GM18861 (cell line): ENCODE measurements around the gene RAPGEF1.

Source experiments
- ATAC-seq: cut with Tn5 transposase; IDR thresholded peaks from one replicate; pipeline ENCODE4 v1.9.1; 2021; ENCODE audit not compliant: unreplicated experiment

The RAPGEF1 gene

DNA sequence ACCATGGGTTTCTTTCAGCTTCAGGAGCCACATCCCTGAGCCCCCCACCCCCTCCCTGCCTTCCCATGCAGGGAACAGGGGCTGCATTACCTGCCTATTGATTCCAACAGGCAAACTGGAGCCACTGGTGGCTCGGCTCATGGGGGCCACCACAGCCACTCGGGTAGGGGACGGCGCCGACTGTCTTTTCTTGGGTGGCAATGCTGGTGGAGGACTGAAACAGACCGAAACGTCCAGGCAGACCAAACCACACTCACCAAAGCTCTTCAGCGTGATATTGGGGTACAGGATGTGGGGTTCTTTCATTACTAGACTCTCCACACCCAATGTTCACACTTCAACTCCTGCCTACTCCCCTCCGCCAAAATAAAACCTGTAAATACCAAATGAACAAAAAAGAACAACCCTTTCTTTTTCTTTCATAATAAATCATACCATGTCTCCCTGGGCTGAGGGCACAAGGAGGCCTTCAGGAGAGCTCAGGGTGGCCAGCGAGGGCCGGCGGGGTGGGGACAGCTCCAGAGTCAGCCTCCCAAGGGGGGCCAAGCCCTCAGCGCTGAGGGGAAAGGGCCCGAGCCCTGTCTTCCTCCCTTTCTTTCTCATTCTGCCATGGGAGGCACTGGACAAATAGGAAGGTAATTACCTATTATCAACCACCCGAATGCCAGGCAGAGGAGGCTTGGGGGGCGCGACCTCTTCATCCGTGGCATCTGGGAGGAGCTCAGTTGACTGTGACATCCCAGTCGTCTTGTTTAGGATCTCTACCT, 111.2 kb downstream of the RAPGEF1 start:
- ATAC-seq = no peak

DNA sequence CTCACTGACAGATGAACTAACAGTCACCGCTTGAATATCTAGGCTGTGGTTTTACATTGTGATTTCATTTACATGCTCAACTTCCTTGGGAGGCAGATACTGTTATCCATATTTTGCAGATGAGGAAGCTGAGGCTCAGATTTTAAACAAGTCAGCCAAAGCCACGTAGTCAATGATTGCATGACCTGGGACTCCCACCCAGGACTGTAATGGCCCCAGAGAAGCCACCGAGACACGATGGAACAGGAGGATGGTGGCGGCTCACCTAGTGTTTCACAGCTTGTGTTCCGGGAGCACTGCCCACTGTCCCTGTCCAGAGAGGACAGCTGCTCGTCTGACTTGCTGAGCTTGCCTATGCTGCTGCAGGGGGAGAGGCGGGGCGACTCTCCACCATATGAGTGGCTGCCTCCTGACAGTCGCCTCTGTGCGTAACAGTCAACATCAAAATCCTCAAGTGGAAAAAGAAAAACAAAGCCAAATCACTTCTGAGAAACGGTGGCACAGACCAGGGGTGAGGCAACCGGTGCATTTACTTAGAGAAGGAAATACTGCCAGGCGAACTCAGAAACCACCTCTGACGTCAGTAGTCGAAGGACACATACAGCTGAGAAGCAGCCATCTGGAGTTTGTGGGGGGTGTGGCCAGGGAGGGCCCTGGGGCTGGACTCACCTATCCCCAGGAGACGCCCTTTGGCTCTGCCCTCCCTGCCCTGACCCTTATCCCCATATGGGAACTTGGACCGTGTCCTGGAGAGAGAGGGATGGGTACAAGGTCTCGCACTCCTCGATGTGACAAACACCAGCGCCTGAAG, 112.0 kb downstream of the RAPGEF1 start:
- peak; percentile 36 for ATAC-seq

DNA sequence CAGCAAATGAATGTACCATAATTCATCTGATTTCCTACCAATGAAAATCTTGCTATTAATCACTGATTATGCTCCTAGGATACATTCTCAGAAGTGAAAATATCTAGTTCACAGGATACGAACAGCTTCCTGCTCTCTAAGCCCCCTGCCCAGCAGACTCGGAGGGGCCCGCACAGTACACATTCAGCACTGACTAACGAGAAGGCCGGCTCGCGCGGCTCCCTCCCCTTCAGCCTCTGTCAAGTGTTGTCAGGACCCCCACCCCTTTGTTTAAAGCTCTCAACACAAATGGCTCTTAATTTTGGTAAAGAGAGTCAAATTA, 112.6 kb downstream of the RAPGEF1 start:
- no peak for ATAC-seq

DNA sequence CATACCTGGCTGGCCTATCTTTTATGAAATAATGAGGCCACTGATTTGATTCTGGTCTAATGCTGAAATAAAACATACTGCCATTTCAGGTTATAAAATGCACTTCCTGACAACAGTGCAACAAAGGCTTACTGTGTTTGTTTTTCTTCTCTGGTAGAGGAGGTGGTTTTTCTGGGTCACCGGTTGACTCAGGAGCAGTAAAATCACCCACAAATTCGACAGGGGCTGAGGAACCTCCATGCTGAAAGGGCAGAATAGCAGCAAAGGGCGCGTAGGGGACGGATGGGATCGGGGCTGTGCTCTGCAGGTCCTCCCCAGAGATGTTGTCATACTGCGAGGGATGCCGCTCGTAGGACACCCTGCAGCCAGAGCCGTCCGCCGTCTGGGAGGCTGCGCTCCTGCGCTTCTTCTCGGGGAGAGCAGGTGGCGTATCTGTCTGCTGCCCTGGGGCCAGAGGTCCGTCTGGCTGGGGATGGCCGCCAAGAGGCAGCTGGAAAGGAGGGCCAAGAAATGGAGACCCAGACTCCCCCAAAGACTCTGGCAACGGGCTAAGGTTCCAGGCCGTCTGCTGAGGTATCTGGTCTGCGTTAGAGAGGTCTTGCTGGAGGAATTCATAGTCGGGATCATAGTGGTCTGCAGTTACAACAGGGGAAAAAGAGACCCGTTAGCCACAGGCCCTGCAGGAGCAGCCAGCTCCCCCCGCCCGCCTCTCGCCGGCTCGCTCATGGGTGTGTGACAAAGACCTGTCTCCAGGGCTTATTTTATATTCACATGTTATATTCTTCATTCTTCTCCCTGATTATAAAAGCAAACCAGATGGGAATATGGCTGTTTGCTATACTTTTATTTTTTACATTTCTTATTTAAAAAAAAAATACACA, 113.8 kb downstream of the RAPGEF1 start:
- no peak for ATAC-seq

DNA sequence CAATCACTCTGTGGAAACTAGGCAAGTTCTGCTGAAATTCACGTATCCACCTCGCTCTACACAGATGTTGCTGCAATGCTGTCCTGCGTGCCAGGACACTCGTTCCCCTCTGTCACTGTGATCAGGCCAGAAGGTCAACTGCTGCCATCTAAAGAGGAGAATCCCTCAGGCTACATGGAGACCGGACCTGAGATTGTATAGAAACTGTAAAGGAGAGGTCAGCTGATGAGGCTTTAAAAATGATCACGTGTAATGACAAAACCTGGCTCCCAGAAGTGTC, 114.4 kb downstream of the RAPGEF1 start:
- no peak for ATAC-seq

DNA sequence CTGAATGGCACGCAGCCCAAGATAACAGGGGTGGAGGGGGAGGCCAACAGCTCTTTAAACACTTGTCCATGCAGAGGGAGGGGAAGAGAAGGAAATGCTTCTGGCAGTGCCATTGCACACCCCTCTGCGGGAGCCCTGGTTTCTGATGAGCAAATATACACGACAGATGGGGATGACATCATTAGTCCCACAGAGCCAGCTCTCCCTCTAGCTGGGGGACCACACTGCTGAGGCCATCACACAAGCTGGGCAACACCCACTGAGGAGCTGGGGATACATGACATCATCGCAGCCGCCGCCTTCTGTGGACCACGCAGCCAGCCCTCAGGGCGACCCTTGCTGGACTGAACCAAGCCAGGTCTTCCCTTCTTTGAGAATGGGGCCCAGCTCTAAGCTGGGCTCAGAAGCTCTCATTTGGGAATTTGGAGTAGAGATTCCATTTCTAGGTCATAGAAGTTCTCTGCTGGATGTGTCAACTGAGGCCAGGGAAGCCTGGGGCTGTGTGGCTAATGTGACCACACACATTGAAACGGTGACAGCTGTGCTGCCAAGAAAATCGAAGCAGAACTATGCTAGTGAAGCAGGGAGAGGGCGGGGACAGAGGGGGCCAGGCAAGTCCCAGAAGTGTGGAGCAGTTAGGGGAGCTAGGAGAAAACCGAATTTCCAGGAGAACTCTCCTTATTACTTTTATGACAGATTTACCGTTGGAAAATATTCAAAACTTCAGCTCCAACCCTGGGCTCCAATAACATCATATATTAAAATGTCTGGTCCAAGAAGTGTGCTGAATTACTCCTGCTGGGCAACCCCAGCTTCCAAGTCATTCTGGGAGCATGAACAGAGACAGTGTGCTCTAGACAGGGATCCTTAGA, 115.0 kb downstream of the RAPGEF1 start:
- no peak for ATAC-seq

DNA sequence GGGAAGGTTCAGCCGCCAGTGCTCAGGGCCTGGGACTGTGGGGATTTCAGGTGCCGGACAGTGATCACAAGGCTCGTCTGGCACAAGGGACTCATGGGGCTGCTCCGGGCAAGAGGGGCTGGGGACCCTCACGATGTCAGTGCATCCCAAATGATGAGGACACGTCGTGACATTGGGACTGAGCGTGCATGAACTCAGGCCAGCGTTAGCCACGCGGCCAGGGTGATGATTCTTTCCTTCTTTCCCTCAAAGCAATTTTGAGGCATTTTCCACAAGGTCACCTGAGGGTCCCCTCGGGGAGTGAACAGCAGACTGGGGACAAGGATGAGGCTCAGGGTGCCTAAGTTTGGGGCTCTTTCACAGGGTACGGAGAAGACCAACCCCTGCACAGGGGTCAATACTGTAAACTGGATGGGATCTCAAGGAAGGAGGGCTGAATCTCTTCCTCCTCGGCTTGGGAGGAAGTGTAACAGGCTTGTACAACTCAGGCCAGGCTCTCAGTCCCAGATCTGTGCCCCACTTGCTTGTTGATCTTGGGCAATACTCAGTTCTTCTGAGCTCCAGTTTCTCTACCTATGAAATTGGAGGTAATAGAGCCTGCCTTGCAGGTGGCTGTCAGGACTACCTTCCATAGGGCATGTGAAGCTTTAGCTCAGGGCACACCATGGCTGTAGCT, 116.1 kb downstream of the RAPGEF1 start:
- ATAC-seq = no peak

DNA sequence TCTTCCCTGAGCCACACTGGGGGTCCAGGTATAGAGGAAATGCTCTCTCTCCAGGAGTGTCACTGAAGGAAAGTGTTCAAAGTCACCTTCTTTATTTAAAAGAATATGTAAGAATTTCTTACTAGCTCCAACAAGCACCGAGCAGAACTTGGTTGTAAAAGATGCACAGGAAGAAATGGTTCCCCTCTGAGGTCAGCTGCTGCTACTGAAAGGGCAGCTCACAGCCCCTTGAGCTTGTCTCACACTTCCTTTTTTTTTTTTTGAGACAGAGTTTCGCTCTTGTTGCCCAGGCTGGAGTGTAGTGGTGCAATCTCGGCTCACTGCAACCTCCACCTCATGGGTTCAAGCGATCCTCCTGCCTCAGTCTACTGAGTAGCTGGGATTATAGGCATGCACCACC, 117.4 kb downstream of the RAPGEF1 start:
- ATAC-seq = no peak

DNA sequence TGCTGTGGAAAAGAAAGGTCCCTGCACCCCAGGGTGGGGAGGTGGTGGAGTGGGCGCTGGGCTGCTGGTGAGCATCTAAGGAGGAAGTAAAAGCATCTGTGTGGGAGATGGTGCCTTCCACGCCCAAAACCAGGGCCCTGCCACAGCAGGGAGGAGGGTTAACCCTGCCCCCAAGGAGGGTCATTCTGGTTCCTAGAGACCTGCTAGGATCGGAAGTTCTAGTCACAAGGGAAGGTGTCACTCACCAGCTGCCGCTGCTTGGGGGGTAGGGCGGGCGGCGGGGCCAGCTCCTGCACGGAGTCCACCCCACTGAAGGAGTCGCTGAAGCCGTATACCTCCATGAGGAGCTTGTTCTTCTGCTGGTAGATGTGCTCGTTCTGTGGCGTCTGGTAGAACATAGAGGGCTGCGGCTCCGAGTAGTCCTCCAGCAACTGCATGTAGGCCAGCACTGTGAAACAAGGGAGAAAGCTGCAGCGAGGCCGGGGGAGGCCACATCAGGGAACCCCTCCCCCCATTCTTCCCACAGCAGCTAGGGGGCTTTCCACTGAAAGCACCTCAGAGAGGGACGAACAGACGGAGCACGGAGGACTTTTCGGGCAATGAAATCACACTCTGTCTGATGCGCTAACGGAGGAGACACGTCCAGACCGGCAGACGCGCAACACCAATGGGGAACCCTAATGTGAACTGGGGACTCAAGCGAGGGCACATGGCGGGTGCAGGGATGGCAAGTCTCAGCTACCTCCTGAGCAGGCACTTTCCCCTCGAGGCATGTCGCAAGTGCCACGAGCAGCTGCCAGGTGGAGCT, 118.1 kb downstream of the RAPGEF1 start:
- ATAC-seq = no peak

DNA sequence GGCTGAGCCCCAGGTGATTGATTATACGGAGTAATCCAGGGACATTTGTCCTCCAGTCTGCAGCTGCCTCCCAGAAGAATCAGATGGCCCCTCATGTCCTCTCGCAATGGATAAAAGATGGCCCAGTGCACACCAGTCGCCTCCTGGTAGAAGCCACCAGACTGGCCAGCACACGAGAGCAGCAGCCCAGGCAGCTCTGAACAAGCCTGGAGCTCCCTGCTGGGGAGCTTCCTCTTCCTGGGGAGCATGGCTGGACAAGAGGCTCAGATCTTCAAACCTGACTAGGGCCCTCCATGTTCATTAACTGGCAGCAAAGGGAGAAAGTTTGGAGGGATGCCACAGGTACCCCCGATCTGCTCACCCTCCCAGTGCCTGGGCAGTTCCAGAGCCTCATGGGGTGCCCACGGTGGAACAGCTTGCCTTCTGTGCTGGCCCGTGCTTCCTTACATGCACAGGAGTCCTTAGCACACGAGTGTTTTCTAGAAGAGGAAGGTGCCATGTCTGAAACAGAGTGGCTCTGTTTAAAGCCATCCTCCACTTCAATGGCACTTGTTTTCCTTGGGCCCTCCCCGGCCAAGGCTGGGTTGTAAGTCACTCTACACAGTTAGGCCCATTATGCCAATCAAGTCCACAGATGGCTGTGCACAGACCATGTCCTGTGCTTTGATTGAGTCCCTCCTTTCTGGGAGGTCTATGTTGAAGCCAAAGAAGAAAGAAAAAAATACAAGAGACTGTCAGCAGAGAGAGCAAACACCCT, 118.9 kb downstream of the RAPGEF1 start:
- no peak for ATAC-seq

DNA sequence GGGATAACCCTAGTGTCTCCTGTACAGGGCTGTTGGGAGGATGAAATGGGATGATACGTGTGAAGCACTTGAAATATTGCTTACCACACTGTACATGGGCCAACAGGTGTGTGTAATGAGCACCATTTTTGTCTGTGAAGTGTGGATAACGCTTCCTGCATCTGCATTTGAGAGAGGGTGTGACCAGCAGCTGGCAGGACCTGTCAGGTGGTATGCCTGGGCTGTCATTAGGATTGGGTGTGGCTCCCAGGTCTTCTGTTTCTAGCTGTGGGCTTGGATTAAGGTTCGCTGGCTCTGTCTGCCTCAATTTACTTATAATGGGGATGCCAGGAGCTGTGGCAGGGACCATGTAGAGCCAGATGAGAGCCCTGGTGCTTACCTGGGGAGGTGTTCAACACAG, 120.2 kb downstream of the RAPGEF1 start:
- no peak for ATAC-seq

DNA sequence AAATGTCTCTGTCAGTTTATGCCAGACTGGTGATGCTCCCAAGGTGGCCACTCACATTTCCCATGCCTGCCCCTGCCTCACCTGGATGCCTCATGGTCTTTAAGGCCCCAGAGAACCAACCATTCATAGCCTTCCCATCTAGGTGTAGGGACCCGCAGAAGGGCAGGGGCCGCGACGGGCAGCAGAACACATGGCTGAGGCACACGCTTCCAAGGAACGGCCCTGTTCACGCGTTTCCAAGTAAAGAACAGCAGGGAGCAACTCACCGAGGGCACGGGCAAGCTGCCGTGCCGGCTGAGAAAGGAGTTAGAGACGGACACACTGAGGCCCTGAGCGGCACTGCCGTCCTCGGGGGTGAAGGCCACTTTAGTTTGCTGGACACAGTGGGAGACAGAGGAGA, 121.1 kb downstream of the RAPGEF1 start:
- ATAC-seq = no peak

DNA sequence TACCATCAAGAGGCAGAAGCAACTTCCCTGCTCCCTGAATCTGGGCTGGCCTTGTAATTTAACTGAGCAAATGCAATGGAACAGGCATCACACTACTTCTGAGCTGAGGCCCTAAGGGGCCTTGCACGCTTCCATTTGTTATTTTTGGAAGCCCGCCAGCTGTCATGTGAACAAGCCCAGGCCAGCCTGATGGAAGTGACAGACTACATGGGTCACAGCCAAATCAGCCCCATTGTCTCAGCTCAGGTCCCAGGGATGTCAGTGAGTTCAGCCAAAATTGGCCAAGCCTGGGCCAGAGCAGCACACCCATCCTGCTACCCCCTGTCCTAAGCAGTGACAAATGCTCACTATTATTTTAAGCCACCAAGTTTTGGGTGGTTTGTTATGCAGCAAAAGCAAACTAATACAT, 121.8 kb downstream of the RAPGEF1 start:
- ATAC-seq = no peak

DNA sequence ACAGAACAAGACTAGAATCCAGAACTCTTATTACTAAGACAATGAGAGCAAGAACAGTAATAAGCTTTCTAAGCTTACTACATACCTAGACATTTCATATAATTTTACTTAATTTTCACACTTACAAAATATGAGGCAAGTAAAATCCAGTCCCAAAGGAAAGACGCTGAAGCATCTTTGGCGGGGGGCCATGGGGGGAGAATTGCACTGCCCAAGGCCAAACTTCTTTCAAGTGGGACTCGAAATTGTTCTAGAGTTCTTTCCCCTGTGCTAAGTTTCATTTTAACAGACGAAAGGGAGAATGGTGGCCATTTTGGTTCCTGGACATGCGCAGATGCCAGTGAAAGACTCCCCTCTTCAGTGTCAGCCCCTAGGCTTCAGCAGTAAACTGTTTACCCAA, 122.3 kb downstream of the RAPGEF1 start:
- ATAC-seq = no peak

DNA sequence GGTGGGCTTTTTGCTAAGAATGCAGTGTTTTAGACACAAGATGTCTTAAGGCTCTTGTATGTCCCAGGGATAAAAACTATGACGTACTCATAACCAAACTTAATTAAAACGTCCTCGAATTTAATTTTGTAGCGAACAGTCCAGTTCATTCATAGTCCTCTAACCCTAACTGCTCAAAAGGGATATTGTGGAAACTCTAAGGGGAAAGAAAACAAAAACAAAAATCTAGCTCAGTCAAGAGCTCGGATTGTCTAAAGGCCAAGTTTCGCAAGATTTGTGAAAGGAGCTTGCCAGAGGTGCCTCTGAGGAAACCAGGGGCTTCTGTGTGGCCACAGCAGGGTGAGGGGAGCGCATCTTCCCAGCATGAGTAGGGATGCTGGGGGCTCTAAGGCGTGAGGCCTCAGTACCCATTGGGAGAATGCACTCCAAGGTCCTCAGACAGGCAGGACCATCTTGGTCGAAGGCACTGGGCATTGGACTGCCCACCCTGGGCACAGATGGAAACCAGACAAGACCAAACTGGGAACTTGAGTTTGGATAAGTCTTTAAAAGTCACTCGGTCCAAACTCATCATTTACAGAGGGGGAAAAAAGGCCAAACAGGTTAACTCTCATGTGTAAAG, 122.8 kb downstream of the RAPGEF1 start:
- ATAC-seq = no peak

DNA sequence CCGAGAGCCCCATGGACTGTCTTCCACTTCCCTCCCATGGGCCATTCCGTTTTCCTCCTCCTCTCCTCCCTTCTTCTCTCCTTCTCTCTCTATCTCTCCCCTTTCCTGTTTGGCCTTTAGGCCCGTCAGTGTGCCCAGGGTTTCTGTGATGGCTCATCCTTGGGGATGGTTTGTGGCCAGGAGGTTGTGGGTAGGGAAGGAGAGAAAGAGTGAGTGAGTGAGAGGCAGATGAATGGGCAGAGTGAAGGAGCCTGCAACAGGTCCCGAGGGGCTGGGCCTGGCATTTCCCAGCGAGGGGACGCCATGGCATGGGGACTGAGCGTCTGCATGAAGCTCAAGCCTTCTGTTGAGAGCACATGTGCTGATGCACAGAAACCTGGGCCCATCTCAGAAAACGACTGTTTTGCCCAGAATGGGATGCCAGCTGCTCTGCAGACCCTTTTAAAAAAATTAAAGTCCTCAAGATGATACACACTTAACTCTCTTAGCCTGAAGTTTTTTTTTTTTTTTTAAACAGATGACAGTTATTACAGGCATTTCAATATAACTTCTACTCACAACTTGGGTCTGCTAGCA, 125.4 kb downstream of the RAPGEF1 start:
- no peak for ATAC-seq

DNA sequence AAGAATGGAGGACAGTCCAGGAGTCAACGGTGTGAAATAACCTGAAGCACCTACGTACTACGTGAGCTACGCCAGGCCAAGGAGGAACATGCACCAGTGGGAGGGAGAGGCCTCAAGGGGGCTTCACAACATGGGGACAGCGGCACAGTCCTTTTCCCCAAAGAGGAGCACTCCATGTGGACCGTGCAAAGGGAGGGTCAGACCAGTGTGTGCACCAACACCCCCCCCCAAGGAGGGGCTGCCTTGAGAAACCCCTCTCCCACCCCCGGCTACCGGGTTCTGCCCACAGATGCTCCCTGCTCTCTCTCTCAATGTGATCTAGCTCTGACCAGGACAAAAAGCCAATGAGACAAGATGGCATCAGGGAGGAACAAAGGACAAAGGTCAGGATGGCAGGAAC, 126.0 kb downstream of the RAPGEF1 start:
- no peak for ATAC-seq

DNA sequence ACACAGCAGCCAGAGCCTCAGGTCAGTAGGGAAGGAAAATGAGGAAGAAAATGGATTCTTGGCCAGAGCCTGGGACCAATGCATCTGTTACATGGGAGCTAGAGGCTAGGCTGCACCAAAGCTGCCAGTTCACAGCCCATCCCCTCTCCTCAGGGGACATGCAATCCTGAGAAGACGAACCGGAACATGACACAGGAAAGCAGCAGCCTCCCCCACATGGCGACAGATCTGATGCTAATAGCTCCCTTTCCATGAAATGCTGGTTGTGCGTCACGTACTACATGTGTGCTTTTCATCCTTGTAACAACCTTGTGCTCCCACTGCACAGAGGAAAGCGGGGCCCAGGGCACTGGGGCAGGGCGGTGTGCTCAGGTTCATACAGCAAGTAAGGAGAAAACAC, 127.0 kb downstream of the RAPGEF1 start:
- ATAC-seq = no peak
